HepG2 (cell line): ENCODE measurements around the gene MEX3D. TPM values are rescaled to one million over a fixed set of nuclear protein-coding genes. Genes with fewer than 3 reads are reported as not detected.

Experiments used
- ATM ChIP-seq: fragments of 450-650 bp; IDR thresholded peaks from 2 replicates; pipeline ENCODE4 v1.7.1; 2017; ENCODE audit warnings: mild to moderate bottlenecking, borderline replicate concordance
- ETS1 ChIP-seq: sonication (generic); formaldehyde crosslinking; IDR thresholded peaks from 2 replicates; pipeline ENCODE4 v1.4.0; 2020; ENCODE audit warnings: missing genetic modification reagents
- GABPB1 ChIP-seq: IDR thresholded peaks from 2 replicates; pipeline ENCODE4 v1.6.1; 2016; ENCODE audit warnings: mild to moderate bottlenecking, missing genetic modification reagents, moderate library complexity, missing compliant biosample characterization
- GMEB1 ChIP-seq: sonication (generic); formaldehyde crosslinking; IDR thresholded peaks from 2 replicates; pipeline ENCODE4 v1.5.1; 2020; ENCODE audit warnings: missing genetic modification reagents, mild to moderate bottlenecking, borderline replicate concordance
- MTA1 ChIP-seq: sonication (generic); formaldehyde crosslinking; IDR thresholded peaks from 2 replicates; pipeline ENCODE4 v1.4.0; 2020; ENCODE audit warnings: missing genetic modification reagents, mild to moderate bottlenecking, borderline replicate concordance
- NFKBIZ ChIP-seq: IDR thresholded peaks from 2 replicates; pipeline ENCODE4 v1.6.1; 2018; ENCODE audit warnings: missing genetic modification reagents, missing compliant biosample characterization
- NR3C1 ChIP-seq: sonication (generic); formaldehyde crosslinking; IDR thresholded peaks from 2 replicates; pipeline ENCODE4 v1.4.0; 2020; ENCODE audit warnings: missing genetic modification reagents
- STAG1 ChIP-seq: sonication (generic); formaldehyde crosslinking; IDR thresholded peaks from 2 replicates; pipeline ENCODE4 v1.4.0; 2020; ENCODE audit warnings: missing genetic modification reagents
- TBL1XR1 ChIP-seq: fragments of 150-350 bp; IDR thresholded peaks from 2 replicates; pipeline ENCODE4 v1.6.1; 2014; ENCODE audit warnings: borderline replicate concordance, low read length; ENCODE audit not compliant: partially characterized antibody
- ZBTB46 ChIP-seq: sonication (generic); formaldehyde crosslinking; IDR thresholded peaks from 2 replicates; pipeline ENCODE4 v1.4.0; 2020; ENCODE audit warnings: mild to moderate bottlenecking, missing genetic modification reagents, borderline replicate concordance
- ZNF136 ChIP-seq: sonication (generic); formaldehyde crosslinking; IDR thresholded peaks from 2 replicates; pipeline ENCODE4 v1.8.1; 2022; ENCODE audit warnings: low read depth, mild to moderate bottlenecking, moderate library complexity, missing genetic modification reagents
- ZNF407 ChIP-seq: sonication (generic); formaldehyde crosslinking; IDR thresholded peaks from one replicate; pipeline ENCODE4 v1.5.1; 2020; ENCODE audit warnings: mild to moderate bottlenecking, missing genetic modification reagents; ENCODE audit errors: not compliant biosample characterization
- ZNF501 ChIP-seq: sonication (generic); formaldehyde crosslinking; IDR thresholded peaks from 2 replicates; pipeline ENCODE4 v1.5.1; 2020; ENCODE audit warnings: mild to moderate bottlenecking, moderate library complexity, missing genetic modification reagents
- ZNF564 ChIP-seq: sonication (generic); formaldehyde crosslinking; IDR thresholded peaks from 2 replicates; pipeline ENCODE4 v1.8.1; 2023; ENCODE audit warnings: mild to moderate bottlenecking, missing genetic modification reagents
- polyA plus RNA-seq, 8 experiments: library from polyadenylated mRNA; depleted of rRNA in 3 of 8; stranded (reverse) in 7 of 8; unstranded in 1 of 8; fragments of >200 nt; fragmentation: Illumina TruSeq in 4 of 8; extraction: Trizol in 4 of 8; gene quantifications; 2 replicates each; pipeline versions ENCODE4 v1.2.1 to v1.2.3, GENCODE V29; 2011 to 2016; ENCODE audit warnings: low read depth in 4 of 8, missing spikeins in 1 of 8, mixed read lengths in 1 of 8; ENCODE audit not compliant: insufficient read depth in 1 of 8
- total RNA-seq, 5 experiments: library from RNA; depleted of rRNA; stranded (reverse); fragments of >200 nt; fragmentation: Illumina TruSeq; extraction: Trizol; gene quantifications; 2 replicates each; pipeline ENCODE4 v1.2.3, GENCODE V29; 2016; ENCODE audit warnings: low read depth in 1 of 5

The MEX3D gene
- total and polyA plus RNA-seq, 2 of the 13 experiments (the other 11 are each of a cell fraction or from before 2014, with no cell fraction given): 3.6 to 17.1 TPM

GRCh38 chr19:1592024-1592754 lies 24.1 kb upstream of the MEX3D start (continued):
- TF ChIP-seq NR3C1 (CRISPR knock-in tag): no peak
- 0 out of 2 replicates have a peak, but pooled peaks have one; percentile 52 for TF ChIP-seq MTA1 (CRISPR knock-in tag)
- no peak for TF ChIP-seq ETS1 (CRISPR knock-in tag)
- peak; percentile 41 for TF ChIP-seq ZNF407 (CRISPR knock-in tag)
- no peak for TF ChIP-seq NFKBIZ (CRISPR knock-in tag)
- no peak for TF ChIP-seq ZNF136 (CRISPR knock-in tag)
- no peak for TF ChIP-seq STAG1 (CRISPR knock-in tag)
- TF ChIP-seq ATM: no peak
- TF ChIP-seq TBL1XR1: no peak
- peak; percentile 86; the same call in 1 of the 2 replicates for TF ChIP-seq ZNF564 (CRISPR knock-in tag)
- TF ChIP-seq ZBTB46: no peak
- TF ChIP-seq GMEB1: peak; percentile 96
- TF ChIP-seq GABPB1 (CRISPR knock-in tag): peak; percentile 55
- TF ChIP-seq ZNF501 (CRISPR knock-in tag): peak; percentile 37; the same call in 1 of the 2 replicates
